SK-N-MC (cell line): Measurements from ENCODE around the gene IL19.

Experiments used
- EZH2 ChIP-seq: fragments of 200-600 bp; sonication (generic); IDR thresholded peaks from one replicate; pipeline ENCODE4 v1.6.1; 2017; ENCODE audit warnings: antibody characterized with exemption
- POLR2AphosphoS5 ChIP-seq: IDR thresholded peaks from 2 replicates; pipeline ENCODE4 v1.6.1; 2012; ENCODE audit warnings: mild to moderate bottlenecking, low read depth, low read length, borderline replicate concordance

DNA sequence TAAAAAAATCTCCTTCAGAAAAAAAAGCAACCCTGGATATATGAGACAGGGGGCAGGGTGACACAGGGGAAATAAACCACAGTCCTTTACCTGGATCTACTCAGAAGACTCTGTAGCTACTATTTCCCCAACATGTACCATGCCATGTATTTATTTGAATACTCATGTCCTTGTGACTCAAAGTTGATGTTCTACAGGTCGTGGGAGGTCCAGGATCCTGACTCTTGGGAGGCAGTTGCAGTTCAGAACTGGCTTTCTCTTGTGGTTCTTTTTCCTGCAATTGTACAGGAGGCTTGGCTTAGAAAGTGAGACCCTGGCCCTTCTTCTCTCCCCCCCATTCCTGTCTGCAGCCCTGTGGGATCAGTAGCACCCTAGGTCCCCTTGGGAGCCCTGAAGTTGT, 120.8 kb downstream of the IL19 start:
- TF ChIP-seq EZH2 = no peak
- TF ChIP-seq POLR2AphosphoS5 = no peak
